HUDEP-2 (cell line): ENCODE results near the gene RILPL2.
A peak's percentile ranks its signal among the peaks of the same experiment; 100 is the strongest.
"Not testable (repeated sequence)": the region's sequence is repeated elsewhere in the genome, so short reads cannot be mapped to it uniquely, and the experiment has no call there.

Source experiments
- DNase-seq, 76 experiments: peaks; one replicate each; lab custom pipeline; 2025; ENCODE audit not compliant: unreplicated experiment in 76 of 76; lab: John Stamatoyannopoulos, UW

RILPL2 gene

GRCh38 chr12:123407269-123407668, 29.2 kb downstream of the RILPL2 start:
- DNase-seq: not testable (repeated sequence)

GRCh38 chr12:123404581-123404980, 31.9 kb downstream of the RILPL2 start:
- DNase-seq: no peak

- no peak for DNase-seq
These were observed 34.5 kb downstream of the RILPL2 start for GRCh38 chr12:123401753-123402683.

- no peak for DNase-seq
These were observed 37.2 kb downstream of the RILPL2 start for GRCh38 chr12:123399255-123399617.

GRCh38 chr12:123398550-123399254, 37.8 kb downstream of the RILPL2 start:
- peak in 36 of 76 experiments; percentile 6 to 66 (median 29) for DNase-seq

GRCh38 chr12:123398177-123398549, 38.3 kb downstream of the RILPL2 start:
- DNase-seq: no peak

GRCh38 chr12:123397400-123397799, 39.1 kb downstream of the RILPL2 start:
- DNase-seq: no peak

GRCh38 chr12:123396954-123397353, 39.5 kb downstream of the RILPL2 start:
- no peak for DNase-seq

- DNase-seq: no peak
These were observed 39.9 kb downstream of the RILPL2 start for GRCh38 chr12:123396543-123396942.

- peak in 3 of 76 experiments; percentile 5 to 13 (median 8) for DNase-seq
These were observed 41.2 kb downstream of the RILPL2 start for GRCh38 chr12:123395236-123395635.

GRCh38 chr12:123393747-123394146, 42.7 kb downstream of the RILPL2 start:
- no peak for DNase-seq

GRCh38 chr12:123391546-123392343, 44.7 kb downstream of the RILPL2 start:
- no peak for DNase-seq

- no peak for DNase-seq
These were observed 45.7 kb downstream of the RILPL2 start for GRCh38 chr12:123390498-123391426.

GRCh38 chr12:123389560-123390351, 46.7 kb downstream of the RILPL2 start:
- DNase-seq: peak in 34 of 76 experiments; percentile 2 to 51 (median 24)

- no peak for DNase-seq
These were observed 47.4 kb downstream of the RILPL2 start for GRCh38 chr12:123388951-123389559.

- DNase-seq: peak; percentile 32 to 92 (median 73)
These were observed 48.1 kb downstream of the RILPL2 start for GRCh38 chr12:123388177-123388950.

GRCh38 chr12:123387508-123388176, 48.8 kb downstream of the RILPL2 start:
- peak in 30 of 76 experiments; percentile 30 to 84 (median 58) for DNase-seq
